HK-2 (cell line): Measurements from ENCODE around the gene KIF23.

ENCODE experiments used
- DNase-seq: peaks from one replicate; pipeline ENCODE4 v3.0.0-alpha.2; 2018; ENCODE audit not compliant: unreplicated experiment

KIF23 gene

GRCh38 chr15:69465253-69465652, 51.1 kb downstream of the KIF23 start:
- no peak for DNase-seq

DNA sequence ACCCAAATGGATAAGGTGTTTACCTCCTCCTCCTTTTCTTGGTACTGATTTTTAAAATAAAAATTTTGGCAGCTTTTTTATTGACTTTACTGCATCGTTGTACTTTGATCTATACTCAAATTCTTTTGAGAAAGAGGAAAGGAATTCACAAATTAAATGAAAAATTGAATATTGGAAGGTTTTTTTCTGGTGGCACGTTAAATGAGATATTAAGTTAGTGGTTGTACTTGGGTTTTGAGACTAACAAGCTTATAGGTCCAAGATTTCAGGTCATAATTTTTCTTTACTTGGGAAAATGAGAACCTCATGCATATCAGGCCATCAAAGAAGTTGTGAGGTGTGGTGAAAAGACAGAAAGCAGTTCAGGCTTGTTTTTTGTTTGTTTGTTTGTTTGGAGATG, 52.6 kb downstream of the KIF23 start:
- DNase-seq, result no peak

DNA sequence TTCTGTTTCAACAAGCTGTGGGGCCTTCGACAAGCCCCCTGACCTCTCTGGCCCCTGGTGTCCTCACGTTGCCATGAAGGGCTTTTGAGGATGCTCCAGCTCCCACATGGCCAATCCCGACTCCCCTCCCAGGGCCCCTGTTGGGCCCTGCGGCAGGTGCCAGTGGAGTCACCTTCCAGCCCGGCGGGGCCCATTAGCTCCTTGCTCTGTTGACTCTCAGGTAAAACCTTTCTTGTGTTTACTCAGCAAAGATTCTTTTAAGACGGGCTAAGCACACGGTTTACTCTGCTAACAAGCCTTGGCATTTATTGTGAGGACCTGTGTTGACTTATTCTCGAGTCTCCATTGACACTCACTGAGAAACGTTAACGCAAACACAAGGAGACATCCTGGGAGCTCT, 53.5 kb downstream of the KIF23 start:
- no peak for DNase-seq

GRCh38 chr15:69468241-69469121, 54.3 kb downstream of the KIF23 start:
- peak; percentile 60 for DNase-seq

DNA sequence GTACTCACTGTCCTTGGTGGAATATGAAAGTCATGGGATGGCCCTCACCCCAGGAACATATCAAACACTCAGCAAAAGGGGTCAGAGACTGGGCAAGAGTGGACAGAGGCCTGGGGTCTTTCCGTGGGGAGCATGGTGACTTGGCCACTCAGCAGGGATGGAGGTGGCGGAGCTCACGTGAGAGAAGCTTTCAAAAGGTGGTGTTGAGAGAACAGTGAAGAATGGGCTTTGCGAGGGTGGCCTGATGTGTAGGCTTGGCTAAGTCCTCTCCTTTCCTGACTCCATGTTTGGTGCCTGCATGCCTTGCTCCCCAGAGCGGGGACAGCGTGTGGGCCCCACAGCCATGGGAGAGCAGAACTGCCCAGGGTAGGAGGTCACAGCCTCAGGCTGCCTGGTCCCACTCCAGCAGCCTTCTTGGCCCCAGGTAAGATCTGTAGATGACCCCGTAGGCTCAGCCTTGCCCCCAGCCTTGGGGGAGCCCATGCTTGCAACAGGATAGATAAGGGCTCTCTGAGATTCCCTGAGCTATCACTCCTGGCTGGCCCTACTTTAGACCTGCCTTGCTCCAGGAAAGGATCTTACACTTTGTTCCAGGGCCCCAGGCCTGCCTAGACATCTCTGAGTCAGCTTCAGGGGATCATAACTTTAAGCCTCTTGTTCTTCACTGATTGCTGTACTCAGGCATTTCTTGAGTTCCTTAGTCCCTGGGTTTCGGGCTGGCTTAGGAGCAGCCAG, 55.5 kb downstream of the KIF23 start:
- DNase-seq, result no peak

- no peak for DNase-seq
These were observed 57.9 kb downstream of the KIF23 start for GRCh38 chr15:69472046-69472445.

- DNase-seq, result no peak
These were observed 58.4 kb downstream of the KIF23 start for GRCh38 chr15:69472562-69472961.

GRCh38 chr15:69474291-69474690, 60.1 kb downstream of the KIF23 start:
- no peak for DNase-seq

- DNase-seq, result no peak
These were observed 60.8 kb downstream of the KIF23 start for GRCh38 chr15:69474846-69475455.

DNA sequence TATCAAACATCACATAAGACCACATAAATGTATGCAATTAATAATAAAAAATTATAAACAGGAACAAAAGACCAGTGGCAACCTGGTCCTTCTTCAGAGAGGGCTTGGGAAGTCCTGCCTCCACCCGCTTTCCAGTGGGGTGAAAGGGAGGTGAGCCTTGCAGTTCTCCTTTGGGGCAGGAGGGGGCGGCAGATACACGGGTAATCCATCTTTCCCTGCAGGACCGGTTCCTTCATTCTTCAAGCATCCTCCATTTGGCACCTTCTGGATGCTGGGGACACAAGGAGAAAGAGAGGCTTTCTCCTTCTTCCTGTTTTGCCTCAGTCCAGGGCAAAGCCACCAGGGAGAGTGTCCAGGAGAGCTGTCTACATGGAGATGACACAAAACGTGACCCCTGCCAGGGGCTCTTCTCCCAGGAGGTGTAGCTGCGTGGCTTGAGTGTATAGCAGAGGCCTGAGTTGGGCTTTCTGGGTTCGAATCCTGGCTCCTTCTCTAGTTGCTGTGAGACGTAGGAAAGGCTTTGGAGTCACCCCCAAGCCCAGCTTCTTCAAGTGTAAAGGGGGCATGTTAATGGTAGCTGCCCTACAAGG, 61.7 kb downstream of the KIF23 start:
- DNase-seq, result peak; percentile 68

- no peak for DNase-seq
These were observed 62.7 kb downstream of the KIF23 start for GRCh38 chr15:69476704-69477473.

- no peak for DNase-seq
These were observed 64.2 kb downstream of the KIF23 start for GRCh38 chr15:69478259-69478781.

GRCh38 chr15:69479081-69479480, 64.9 kb downstream of the KIF23 start:
- DNase-seq, result no peak

DNA sequence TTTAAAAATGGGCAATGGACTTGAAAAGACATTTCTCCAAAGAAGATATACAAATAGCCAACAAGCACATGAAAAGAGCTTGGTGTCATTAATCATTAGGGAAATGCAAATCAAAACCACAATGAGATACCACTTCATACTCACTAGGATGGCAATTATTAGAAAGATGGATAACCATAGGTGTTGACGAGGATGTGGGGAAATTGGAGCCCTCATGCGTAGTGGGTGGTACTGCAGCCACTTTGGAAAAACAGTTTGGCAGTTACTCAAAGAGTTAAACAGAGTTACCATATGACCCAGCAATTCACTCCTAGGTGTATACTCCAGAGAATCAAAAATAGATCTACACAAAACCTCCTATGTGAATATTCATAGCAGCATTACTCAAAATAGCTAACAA, 65.8 kb downstream of the KIF23 start:
- DNase-seq, result no peak

DNA sequence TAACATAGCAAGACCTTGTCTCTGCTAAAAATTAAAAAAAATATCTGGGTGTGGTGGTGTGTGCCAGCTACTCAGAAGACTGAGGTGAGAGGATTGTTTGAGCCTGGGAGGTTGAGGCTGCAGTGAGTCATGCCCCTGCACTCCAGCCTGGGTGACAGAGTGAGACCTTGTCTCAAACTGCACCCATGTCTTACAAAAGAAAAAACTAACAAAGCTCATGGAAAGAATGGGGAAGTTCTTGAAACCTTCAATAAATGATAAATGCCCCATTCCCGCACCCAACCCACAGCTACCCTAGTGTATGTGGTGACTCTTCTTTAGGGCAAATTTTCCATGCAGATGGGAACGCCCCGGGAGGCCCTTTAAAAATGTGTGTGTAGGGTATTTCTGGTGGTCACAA, 66.8 kb downstream of the KIF23 start:
- DNase-seq, result no peak

DNA sequence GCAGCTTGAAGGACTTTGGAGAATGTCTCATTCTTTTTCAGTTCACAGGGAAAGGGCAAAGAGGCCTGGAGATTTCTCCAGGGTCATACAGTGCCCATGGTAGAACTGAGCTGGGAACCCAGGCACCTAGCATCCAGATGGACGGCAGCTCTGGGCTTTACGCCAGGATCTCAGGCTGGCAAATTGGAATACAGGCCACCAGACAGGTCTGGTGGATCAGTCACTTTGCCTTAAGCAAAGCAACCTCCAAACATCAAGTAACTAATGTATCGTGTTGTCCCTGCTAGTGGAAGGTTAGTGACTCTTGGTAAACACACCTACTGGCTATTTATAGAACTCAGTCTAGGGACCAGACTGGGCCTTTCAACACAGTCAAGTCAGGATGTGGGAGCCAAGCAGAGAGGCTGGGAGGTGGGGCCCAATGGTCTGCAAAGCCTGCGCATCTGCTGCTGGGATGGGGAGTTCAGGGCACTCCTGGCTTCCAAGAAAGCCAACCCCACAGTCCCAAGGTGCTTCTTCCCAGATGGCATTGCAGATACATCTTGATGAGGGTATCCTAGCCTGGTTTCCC, 68.6 kb downstream of the KIF23 start:
- DNase-seq, result no peak

GRCh38 chr15:69484837-69485236, 70.7 kb downstream of the KIF23 start:
- no peak for DNase-seq

- DNase-seq, result no peak
These were observed 72.4 kb downstream of the KIF23 start for GRCh38 chr15:69486481-69487110.

GRCh38 chr15:69489073-69489571, 75.0 kb downstream of the KIF23 start:
- DNase-seq, result no peak

DNA sequence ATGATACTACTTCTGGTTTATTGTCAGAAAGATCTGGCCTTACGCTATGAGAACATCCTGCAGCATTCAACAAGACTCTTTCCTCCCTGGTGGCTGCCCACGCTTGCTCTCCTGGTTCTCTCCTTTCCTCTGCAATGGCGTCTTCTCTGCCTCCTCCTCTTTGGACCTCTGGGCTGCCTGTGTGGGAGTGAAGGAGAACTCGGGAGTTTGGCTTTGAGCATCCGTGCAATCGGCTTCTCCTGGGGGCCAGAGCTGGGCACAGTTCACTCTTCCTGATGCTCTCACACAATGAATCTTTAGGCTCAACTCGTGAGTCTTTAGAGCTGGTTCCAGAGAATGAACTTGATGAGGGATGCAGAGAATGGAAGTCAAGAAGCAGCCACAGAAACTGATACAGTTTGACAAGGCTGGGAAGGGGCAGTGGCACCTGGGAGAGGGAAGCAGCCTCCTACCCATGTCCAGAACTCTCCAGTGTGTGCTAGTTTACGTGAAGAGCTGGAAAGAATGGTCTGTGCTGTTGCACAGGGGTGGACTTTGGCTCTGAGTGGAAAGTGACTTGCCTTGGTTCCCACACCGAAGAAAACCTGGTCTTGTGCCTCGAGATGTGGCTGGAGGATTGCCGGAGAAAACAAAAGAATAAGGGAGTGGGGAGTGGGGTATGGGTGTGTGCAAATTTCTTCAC, 76.3 kb downstream of the KIF23 start:
- DNase-seq, result no peak
